K562 (cell line): ENCODE results near the gene THYN1. TPM values are rescaled to one million over a fixed set of nuclear protein-coding genes. Genes with fewer than 3 reads are reported as not detected.

Source experiments
- AFF4 ChIP-seq: sonication (generic); formaldehyde crosslinking; IDR thresholded peaks from 2 replicates; pipeline ENCODE4 v1.8.0; 2023; ENCODE audit warnings: mild to moderate bottlenecking, missing genetic modification reagents
- BCLAF1 ChIP-seq, 2 experiments: fragments of 450-650 bp in 1 of 2; IDR thresholded peaks; 2 replicates each; pipeline ENCODE4 v1.6.1; 2011 to 2017; ENCODE audit warnings: low read depth in 2 of 2, antibody characterized with exemption in 1 of 2, borderline replicate concordance in 1 of 2, low read length in 1 of 2, mild to moderate bottlenecking in 1 of 2, mixed read lengths in 1 of 2; ENCODE audit not compliant: control insufficient read depth in 1 of 2
- E2F6 ChIP-seq, 2 experiments: IDR thresholded peaks; 2 replicates each; pipeline ENCODE4 v1.6.1; 2011; ENCODE audit warnings: borderline replicate concordance in 1 of 2, control low read depth in 1 of 2, low read depth in 1 of 2, low read length in 1 of 2, mild to moderate bottlenecking in 1 of 2, mixed read lengths in 1 of 2, moderate library complexity in 1 of 2; ENCODE audit not compliant: insufficient read depth in 1 of 2, insufficient read length in 1 of 2, poor library complexity in 1 of 2, severe bottlenecking in 1 of 2; ENCODE audit errors: extremely low read depth in 1 of 2
- HIVEP1 ChIP-seq: fragments of 250-450 bp; sonication (Bioruptor Pico); IDR thresholded peaks from 2 replicates; pipeline ENCODE4 v1.4.0; 2020; ENCODE audit warnings: mild to moderate bottlenecking
- KAT2B ChIP-seq: IDR thresholded peaks from one replicate; pipeline ENCODE4 v1.6.1; 2012; ENCODE audit warnings: low read depth, mild to moderate bottlenecking, control low read depth, inconsistent platforms, low read length, moderate library complexity
- L3MBTL2 ChIP-seq: fragments of 450-650 bp; IDR thresholded peaks from 2 replicates; pipeline ENCODE4 v1.6.1; 2016; ENCODE audit warnings: mild to moderate bottlenecking, moderate library complexity
- NCOA4 ChIP-seq: fragments of 450-650 bp; IDR thresholded peaks from 2 replicates; pipeline ENCODE4 v1.6.1; 2018; ENCODE audit warnings: mild to moderate bottlenecking; ENCODE audit not compliant: partially characterized antibody
- SMARCE1 ChIP-seq: fragments of 450-650 bp; IDR thresholded peaks from 2 replicates; pipeline ENCODE4 v1.7.1; 2016; ENCODE audit warnings: mild to moderate bottlenecking
- TRIM24 ChIP-seq, 2 experiments: fragments of 450-650 bp; IDR thresholded peaks; 2 replicates each; pipeline ENCODE4 v1.6.1; 2016
- U2AF2 ChIP-seq: fragments of 200-400 bp; formaldehyde crosslinking; optimal IDR thresholded peaks from 2 replicates; pipeline ENCODE3; 2017; ENCODE audit warnings: low read depth, mild to moderate bottlenecking, low read length
- ZBTB11 ChIP-seq, 3 experiments: fragments of 200-800 bp in 1 of 3; fragments of 250-450 bp in 1 of 3; fragments of 450-650 bp in 1 of 3; sonication (Bioruptor Pico) in 1 of 3; sonication (Bioruptor generic) in 1 of 3; formaldehyde crosslinking in 1 of 3; IDR thresholded peaks; 2 replicates each; pipeline versions ENCODE4 v1.6.1 to v1.8.0; 2016 to 2022; ENCODE audit warnings: mild to moderate bottlenecking in 2 of 3, missing genetic modification characterization in 2 of 3, missing compliant biosample characterization in 1 of 3, moderate library complexity in 1 of 3
- ZKSCAN1 ChIP-seq: fragments of 150-350 bp; IDR thresholded peaks from 2 replicates; pipeline ENCODE4 v1.6.1; 2016; ENCODE audit warnings: low read depth, low read length
- ZNF584 ChIP-seq: fragments of 200-800 bp; sonication (Bioruptor generic); IDR thresholded peaks from 2 replicates; pipeline ENCODE4 v1.6.1; 2016; ENCODE audit warnings: low read depth, mild to moderate bottlenecking, missing genetic modification characterization, missing compliant biosample characterization
- polyA plus RNA-seq, 8 experiments: library from polyadenylated mRNA; depleted of rRNA in 4 of 8; stranded (reverse) in 5 of 8; unstranded in 3 of 8; fragments of >200 nt; fragmentation: Nextera tagmentation in 2 of 8; fragmentation: Illumina TruSeq in 1 of 8; extraction: Ambion mirVana in 2 of 8; extraction: Trizol in 1 of 8; gene quantifications; 2 replicates each; pipeline versions ENCODE4 v1.2.1 to v1.2.3, GENCODE V29; 2011 to 2014; ENCODE audit warnings: inconsistent platforms in 1 of 8, missing spikeins in 1 of 8
- total RNA-seq, 7 experiments: library from RNA; depleted of rRNA in 6 of 7; stranded (reverse); fragments of >200 nt in 6 of 7; fragmentation: Illumina TruSeq in 2 of 7; extraction: Trizol in 2 of 7; gene quantifications; 2 replicates each; pipeline versions ENCODE4 v1.2.1 to v1.2.3, GENCODE V29; 2011 to 2021; ENCODE audit warnings: low replicate concordance in 1 of 7
- TF ChIP-seq, protein P1 (sequence below): IDR thresholded peaks from 3 replicates; pipeline ENCODE4 v1.6.1; 2011; ENCODE audit warnings: borderline replicate concordance, mild to moderate bottlenecking; ENCODE audit not compliant: insufficient read length, insufficient read depth

THYN1 gene
- total and polyA plus RNA-seq, 9 of the 15 experiments (the other 6 are each of a cell fraction or from before 2014, with no cell fraction given) = 54.9 to 279 (median 104) TPM

DNA sequence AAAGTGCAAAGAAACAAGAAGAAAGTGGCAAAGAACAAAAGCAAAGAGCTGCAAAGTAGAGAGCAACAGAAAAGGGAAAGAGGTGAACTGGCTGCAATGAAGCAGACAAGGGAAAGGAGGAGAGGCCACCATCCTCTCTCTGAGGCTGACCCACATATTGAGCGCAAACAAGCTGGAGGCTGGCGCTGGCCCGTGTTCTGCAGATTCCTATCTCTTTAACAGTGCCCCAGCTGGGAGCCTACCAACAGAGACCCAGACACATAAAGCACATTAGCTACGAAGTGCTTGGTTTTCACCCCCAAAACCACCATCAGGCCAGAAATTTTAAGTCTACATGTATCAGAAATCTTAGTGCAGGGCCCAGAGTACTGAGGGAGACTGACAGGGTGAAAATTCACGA, 47.0 kb downstream of the THYN1 start (continued):
- TF ChIP-seq ZBTB11 (CRISPR knock-in tag; IDR thresholded peaks at IDR 0.05) (no peak), ZKSCAN1 (no peak), U2AF2 (no peak), L3MBTL2 (no peak), KAT2B (no peak), HIVEP1 (no peak), BCLAF1 (IDR thresholded peaks at IDR 0.05; ENCODE audit: borderline replicate concordance in 1 of 2, control insufficient read depth in 1 of 2, low read depth in 2 of 2, low read length in 1 of 2) (no peak), ZNF584 (CRISPR knock-in tag) (no peak), E2F6 (IDR thresholded peaks at IDR 0.05; ENCODE audit: borderline replicate concordance in 1 of 2, extremely low read depth in 1 of 2, insufficient read depth in 1 of 2, insufficient read length in 1 of 2, low read depth in 1 of 2, low read length in 1 of 2, poor library complexity in 1 of 2, severe bottlenecking in 1 of 2) (no peak), NCOA4 (no peak), SMARCE1 (no peak), AFF4 (CRISPR knock-in tag) (no peak), TRIM24 (IDR thresholded peaks at IDR 0.05) (no peak)
- TF ChIP-seq, protein P1, sequence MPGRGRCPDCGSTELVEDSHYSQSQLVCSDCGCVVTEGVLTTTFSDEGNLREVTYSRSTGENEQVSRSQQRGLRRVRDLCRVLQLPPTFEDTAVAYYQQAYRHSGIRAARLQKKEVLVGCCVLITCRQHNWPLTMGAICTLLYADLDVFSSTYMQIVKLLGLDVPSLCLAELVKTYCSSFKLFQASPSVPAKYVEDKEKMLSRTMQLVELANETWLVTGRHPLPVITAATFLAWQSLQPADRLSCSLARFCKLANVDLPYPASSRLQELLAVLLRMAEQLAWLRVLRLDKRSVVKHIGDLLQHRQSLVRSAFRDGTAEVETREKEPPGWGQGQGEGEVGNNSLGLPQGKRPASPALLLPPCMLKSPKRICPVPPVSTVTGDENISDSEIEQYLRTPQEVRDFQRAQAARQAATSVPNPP = no peak
